ENCODE data around the gene LRRC3. TPM values are rescaled to one million over a fixed set of nuclear protein-coding genes. Genes with fewer than 3 reads are reported as not detected.

LRRC3 gene
- polyA plus RNA-seq, 6 donors from 2014 or later, result 0.12 to 2.0 (median 0.64) TPM

DNA sequence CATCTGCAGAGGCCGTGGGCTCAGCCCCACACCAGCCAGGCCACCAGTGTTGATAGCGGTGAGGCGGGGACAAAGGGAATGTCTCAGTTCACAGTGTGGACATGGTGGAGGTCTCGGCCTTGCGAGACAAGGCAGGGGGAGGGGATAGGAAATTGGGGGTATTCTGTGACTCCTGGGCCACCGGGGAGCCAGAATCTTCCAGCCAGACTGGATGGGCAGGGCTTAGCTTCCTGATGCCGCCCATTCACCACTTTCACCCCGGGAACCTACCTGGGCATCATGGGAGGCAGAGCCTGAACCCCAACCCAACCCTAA, 5.1 kb downstream of the LRRC3 start:
- no peaks in the 10 kb centered on the region for H3K36me3 Mint-ChIP-seq
- ATAC-seq (ENCODE audit: low read depth in 2 of 2) (no peak), DNase-seq (no peak)
- no peaks in the 10 kb centered on the region for H3K9me3 Mint-ChIP-seq
- peaks cover 0 to 5% (median 0%) of the 10 kb centered on the region in 3 donors for H3K27me3 Mint-ChIP-seq
- no peak overlapping the region for H3K4me3 Mint-ChIP-seq
- peaks cover 0 to 3% (median 2%) of the 10 kb centered on the region in 3 donors for H3K4me1 Mint-ChIP-seq
- H3K27ac Mint-ChIP-seq, result no peak overlapping the region

DNA sequence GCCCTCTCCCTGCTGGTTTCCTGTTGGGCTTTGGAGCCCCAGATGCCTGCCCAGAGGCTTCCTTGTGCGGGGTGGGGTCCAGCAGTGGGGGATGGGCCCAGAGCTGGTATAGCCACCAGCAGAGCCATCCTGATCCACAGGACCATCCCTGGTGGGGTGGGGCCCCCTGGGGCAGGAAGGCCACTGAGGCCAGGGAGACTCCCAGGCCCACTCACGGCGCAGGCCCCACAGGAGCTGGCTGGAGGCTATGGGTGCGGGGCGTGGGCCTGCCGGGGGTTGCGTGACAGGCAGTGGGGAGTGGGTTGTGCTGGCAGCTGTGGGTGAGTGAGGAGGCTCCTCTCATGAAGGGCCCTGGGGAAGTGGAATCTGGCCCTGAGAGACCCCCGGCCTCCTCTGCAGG, 5.7 kb downstream of the LRRC3 start:
- Mint-ChIP-seq H3K27me3 (peaks cover 0 to 5% (median 0%) of the 10 kb centered on the region in 3 donors), H3K4me3 (no peak overlapping the region), H3K27ac (no peak overlapping the region), H3K9me3 (peaks cover 0 to 4% (median 0%) of the 10 kb centered on the region in 7 donors), H3K36me3 (no peaks in the 10 kb centered on the region), H3K4me1 (peaks cover 0 to 3% (median 2%) of the 10 kb centered on the region in 3 donors)
- DNase-seq, result no peak
- no peak for ATAC-seq (ENCODE audit: low read depth in 2 of 2)

DNA sequence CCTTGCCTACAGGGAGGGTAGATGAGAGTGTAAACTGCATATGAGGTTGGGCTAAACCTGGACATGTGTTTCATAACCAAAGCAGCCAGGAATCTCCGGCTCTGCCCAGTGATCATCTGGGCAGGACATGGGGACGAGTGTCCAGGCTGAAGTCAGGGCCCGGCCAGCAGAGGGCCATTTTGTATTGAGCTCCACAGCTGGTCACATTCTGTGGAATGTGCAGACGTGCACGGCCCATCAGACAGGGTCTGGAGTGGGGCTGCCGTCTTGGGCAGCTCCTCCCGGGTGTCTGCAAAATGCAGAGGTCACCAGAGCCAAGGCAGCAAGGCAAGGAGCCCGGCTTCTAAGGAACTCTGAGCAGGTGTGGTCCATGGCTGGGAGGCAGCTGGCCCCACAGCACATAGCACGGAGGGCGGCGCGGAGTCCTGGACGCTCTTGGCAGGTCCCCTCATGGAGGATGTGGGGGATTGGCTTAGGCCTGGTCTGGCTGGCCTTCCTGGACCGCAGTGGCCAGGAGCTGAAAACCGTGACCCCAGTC, 6.2 kb downstream of the LRRC3 start:
- Mint-ChIP-seq H3K4me1 (peaks cover 0 to 2% (median 0%) of the 10 kb centered on the region in 3 donors), H3K36me3 (no peaks in the 10 kb centered on the region), H3K9me3 (peaks cover 0 to 5% (median 0%) of the 10 kb centered on the region in 7 donors), H3K27ac (no peak overlapping the region), H3K27me3 (peaks cover 0 to 5% (median 0%) of the 10 kb centered on the region in 3 donors), H3K4me3 (no peak overlapping the region)
- ATAC-seq (ENCODE audit: low read depth in 2 of 2) (no peak), DNase-seq (no peak)

DNA sequence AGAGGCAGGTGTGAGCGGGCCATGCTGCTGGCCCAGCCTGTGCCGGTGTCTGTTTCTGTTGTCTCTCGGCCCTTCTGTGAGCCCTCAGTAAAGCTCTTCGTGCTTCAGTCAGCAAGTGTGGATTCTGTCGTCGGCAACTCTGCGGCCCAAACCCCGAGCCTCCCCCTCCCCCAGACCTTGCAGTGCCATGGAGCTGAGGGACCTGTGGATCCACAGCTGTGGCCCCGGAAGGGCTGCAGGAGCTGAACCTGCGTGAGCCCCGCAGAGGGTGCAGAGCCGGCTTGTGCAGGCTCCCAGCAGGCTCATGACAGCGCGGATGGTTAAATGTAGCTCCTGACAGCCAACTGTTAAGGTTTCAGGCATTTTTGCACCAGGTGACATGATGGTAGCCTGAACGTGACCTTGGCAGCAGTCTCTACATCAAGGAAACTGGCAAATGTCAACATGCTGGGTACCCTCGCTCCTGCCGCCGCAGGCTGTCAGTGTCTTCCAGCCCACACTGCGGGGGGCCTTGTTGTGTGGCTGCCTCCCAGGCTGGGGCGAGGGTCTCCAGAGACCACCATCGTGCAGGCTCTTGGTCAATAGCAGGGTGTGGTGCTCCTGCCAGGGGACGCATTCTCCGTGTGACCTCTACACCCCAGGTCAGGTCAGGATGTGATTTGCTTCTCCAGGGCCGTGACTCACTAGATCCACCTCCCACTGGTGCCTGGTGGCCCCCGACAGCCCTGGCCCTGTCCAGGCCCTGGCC, 7.0 kb downstream of the LRRC3 start:
- Mint-ChIP-seq H3K36me3 (no peaks in the 10 kb centered on the region), H3K27ac (no peak overlapping the region), H3K4me3 (no peak overlapping the region), H3K27me3 (peaks cover 0 to 5% (median 0%) of the 10 kb centered on the region in 3 donors), H3K4me1 (peaks cover 0 to 2% (median 0%) of the 10 kb centered on the region in 3 donors), H3K9me3 (peaks cover 0 to 5% (median 0%) of the 10 kb centered on the region in 7 donors)
- DNase-seq (no peak), ATAC-seq (ENCODE audit: low read depth in 2 of 2) (no peak)

GRCh38 chr21:44462834-44463200, 7.5 kb downstream of the LRRC3 start:
- no peak overlapping the region for H3K27ac Mint-ChIP-seq
- H3K4me3 Mint-ChIP-seq, result no peak overlapping the region
- H3K36me3 Mint-ChIP-seq, result no peaks in the 10 kb centered on the region
- DNase-seq, result no peak
- no peak for ATAC-seq (ENCODE audit: low read depth in 2 of 2)
- H3K4me1 Mint-ChIP-seq, result peaks cover 0 to 2% (median 0%) of the 10 kb centered on the region in 3 donors
- peaks cover 0 to 5% (median 0%) of the 10 kb centered on the region in 3 donors for H3K27me3 Mint-ChIP-seq
- peaks cover 0 to 5% (median 0%) of the 10 kb centered on the region in 7 donors for H3K9me3 Mint-ChIP-seq

DNA sequence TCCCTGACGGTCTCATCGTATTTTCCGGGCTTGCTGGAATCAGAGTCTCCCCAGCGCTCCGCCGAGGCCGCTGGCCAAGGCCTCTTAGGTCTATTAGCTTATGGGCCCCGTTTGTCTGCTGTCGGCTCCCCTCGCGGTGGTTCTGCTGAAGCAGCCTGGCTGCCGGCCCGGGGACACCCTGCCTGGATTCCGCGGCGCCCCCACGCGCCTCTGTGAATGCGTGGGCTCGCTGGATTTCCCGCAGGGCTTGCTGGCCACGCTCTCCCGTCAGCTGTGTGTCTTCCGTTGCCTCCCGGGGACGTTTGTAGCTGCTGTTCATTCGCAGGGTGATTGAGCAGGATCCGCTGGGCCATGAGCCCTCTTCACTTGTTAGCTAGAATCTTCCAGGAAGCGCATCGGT, 8.4 kb downstream of the LRRC3 start:
- H3K9me3 Mint-ChIP-seq, result peaks cover 0 to 5% (median 0%) of the 10 kb centered on the region in 7 donors
- H3K4me1 Mint-ChIP-seq, result peaks cover 0 to 2% (median 0%) of the 10 kb centered on the region in 3 donors
- H3K36me3 Mint-ChIP-seq, result no peaks in the 10 kb centered on the region
- H3K27me3 Mint-ChIP-seq, result peaks cover 0 to 5% (median 0%) of the 10 kb centered on the region in 3 donors
- DNase-seq, result no peak
- ATAC-seq (ENCODE audit: low read depth in 2 of 2), result no peak
- H3K4me3 Mint-ChIP-seq, result no peak overlapping the region
- no peak overlapping the region for H3K27ac Mint-ChIP-seq

GRCh38 chr21:44464351-44464750, 9.0 kb downstream of the LRRC3 start:
- Mint-ChIP-seq H3K27ac (no peak overlapping the region), H3K9me3 (peaks cover 0 to 5% (median 0%) of the 10 kb centered on the region in 7 donors), H3K4me3 (no peak overlapping the region), H3K36me3 (no peaks in the 10 kb centered on the region), H3K4me1 (peaks cover 0 to 2% (median 0%) of the 10 kb centered on the region in 3 donors), H3K27me3 (peaks cover 0 to 5% (median 0%) of the 10 kb centered on the region in 3 donors)
- DNase-seq (no peak), ATAC-seq (ENCODE audit: low read depth in 2 of 2) (no peak)

DNA sequence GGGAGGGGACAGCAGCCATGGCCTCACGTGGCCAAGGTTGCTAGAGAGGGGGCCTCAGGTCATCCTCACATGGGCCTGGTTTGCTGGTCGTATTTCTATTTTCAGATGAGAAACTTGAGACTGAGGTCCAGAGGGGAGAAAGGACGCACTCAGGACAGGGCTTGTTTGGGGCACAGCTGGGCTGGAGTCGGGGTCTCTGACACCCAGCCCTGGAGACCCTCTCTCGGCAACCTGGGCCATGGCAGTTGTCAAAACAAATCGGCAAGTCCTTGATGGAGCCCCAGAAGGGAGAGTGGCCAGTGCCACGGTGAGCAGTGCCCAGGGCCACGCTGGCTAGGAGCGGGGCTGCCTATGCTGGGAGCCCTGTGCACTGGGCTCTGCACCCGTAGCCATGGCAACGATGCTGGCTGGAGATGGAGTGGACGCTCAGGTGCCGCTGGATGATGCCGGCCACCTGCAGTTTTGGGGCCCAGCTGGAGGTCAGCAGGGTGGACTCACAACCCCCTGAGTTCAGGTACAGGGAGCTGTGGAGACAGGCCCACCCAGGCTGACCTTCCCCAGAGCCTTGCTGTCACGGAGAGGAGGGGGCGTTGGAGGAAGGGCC, 11.1 kb downstream of the LRRC3 start:
- H3K27ac Mint-ChIP-seq, result peak overlapping the region in 1 of 6 donors; percentile 47
- ATAC-seq (ENCODE audit: low read depth in 2 of 2) (no peak), DNase-seq (no peak)
- peaks cover 0 to 5% (median 0%) of the 10 kb centered on the region in 7 donors for H3K9me3 Mint-ChIP-seq
- H3K4me1 Mint-ChIP-seq, result peaks cover 0 to 2% (median 0%) of the 10 kb centered on the region in 3 donors
- H3K4me3 Mint-ChIP-seq, result no peak overlapping the region
- peaks cover 0 to 5% (median 3%) of the 10 kb centered on the region in 3 donors for H3K27me3 Mint-ChIP-seq
- H3K36me3 Mint-ChIP-seq, result no peaks in the 10 kb centered on the region

GRCh38 chr21:44466996-44467858, 11.9 kb downstream of the LRRC3 start:
- no peaks in the 10 kb centered on the region for H3K36me3 Mint-ChIP-seq
- peaks cover 0 to 2% (median 0%) of the 10 kb centered on the region in 3 donors for H3K4me1 Mint-ChIP-seq
- peaks cover 0 to 5% (median 3%) of the 10 kb centered on the region in 3 donors for H3K27me3 Mint-ChIP-seq
- peak overlapping the region in 1 of 6 donors; percentile 85 for H3K27ac Mint-ChIP-seq
- no peak overlapping the region for H3K4me3 Mint-ChIP-seq
- DNase-seq, result no peak
- H3K9me3 Mint-ChIP-seq, result peaks cover 0 to 5% (median 0%) of the 10 kb centered on the region in 7 donors
- ATAC-seq (ENCODE audit: low read depth in 2 of 2), result no peak

GRCh38 chr21:44467859-44468195, 12.5 kb downstream of the LRRC3 start:
- H3K27ac Mint-ChIP-seq, result no peak overlapping the region
- no peaks in the 10 kb centered on the region for H3K36me3 Mint-ChIP-seq
- peaks cover 0 to 2% (median 0%) of the 10 kb centered on the region in 3 donors for H3K4me1 Mint-ChIP-seq
- peaks cover 0 to 5% (median 0%) of the 10 kb centered on the region in 7 donors for H3K9me3 Mint-ChIP-seq
- DNase-seq (no peak), ATAC-seq (ENCODE audit: low read depth in 2 of 2) (no peak)
- peaks cover 0 to 5% (median 3%) of the 10 kb centered on the region in 3 donors for H3K27me3 Mint-ChIP-seq
- H3K4me3 Mint-ChIP-seq, result no peak overlapping the region

GRCh38 chr21:44471341-44471740, 16.0 kb downstream of the LRRC3 start:
- Mint-ChIP-seq H3K4me3 (no peak overlapping the region), H3K36me3 (no peaks in the 10 kb centered on the region), H3K27ac (no peak overlapping the region), H3K4me1 (no peaks in the 10 kb centered on the region), H3K27me3 (peaks cover 0 to 3% (median 0%) of the 10 kb centered on the region in 3 donors), H3K9me3 (no peaks in the 10 kb centered on the region)
- ATAC-seq (ENCODE audit: low read depth in 2 of 2) (no peak), DNase-seq (no peak)

DNA sequence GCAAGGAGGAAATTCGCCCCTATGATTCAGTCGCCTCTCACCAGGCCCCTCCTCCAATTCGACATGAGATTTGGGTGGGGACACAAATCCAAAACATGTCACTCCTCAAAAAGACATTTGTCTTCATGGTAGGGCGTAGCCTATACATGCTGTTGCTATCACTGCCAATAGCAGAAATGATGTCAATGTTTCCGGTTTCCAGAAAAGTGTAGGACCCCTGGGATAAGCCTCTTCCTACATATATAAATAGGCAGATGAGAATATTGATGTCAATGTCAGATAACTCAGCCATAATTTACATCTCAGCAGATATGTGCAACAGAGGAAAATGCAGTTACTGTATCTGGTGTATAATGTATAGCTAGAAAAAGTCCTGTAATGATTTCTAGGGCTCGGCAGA, 16.7 kb downstream of the LRRC3 start:
- ATAC-seq (ENCODE audit: low read depth in 2 of 2), result no peak
- H3K4me1 Mint-ChIP-seq, result no peaks in the 10 kb centered on the region
- DNase-seq, result no peak
- H3K36me3 Mint-ChIP-seq, result no peaks in the 10 kb centered on the region
- H3K27me3 Mint-ChIP-seq, result peaks cover 0 to 3% (median 0%) of the 10 kb centered on the region in 3 donors
- H3K27ac Mint-ChIP-seq, result peak overlapping the region in 1 of 6 donors; percentile 14
- no peak overlapping the region for H3K4me3 Mint-ChIP-seq
- H3K9me3 Mint-ChIP-seq, result no peaks in the 10 kb centered on the region

DNA sequence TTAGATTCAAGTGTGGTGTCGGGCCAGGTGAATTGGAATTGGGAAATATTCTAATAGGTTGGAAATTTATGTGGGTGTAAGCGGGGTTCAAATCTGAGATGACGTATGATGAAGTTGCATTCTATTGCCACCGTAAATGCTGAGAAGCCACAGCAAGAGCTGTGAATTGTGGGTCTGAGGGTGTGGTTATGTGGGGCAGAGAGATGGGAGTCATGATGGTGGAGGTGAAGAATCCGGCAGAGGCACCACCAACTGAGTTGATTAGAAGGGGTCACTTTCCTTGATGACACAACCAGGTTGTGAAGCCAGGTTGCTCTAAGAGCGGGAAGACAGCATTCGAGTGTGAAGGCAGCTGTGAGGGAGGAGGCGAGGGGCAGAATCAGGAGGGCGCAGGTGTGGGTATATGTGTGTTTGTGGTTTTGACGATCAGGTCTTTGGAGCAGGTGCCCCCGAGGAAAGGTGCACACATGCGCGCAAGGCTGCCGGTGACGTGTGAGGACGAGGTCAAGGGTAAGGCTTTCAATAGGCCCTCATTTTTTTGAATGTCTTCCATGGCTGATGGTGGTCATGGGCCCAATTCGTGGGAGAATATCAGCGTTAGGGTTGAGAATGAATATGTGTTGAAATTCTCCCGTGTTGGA, 18.7 kb downstream of the LRRC3 start:
- no peak overlapping the region for H3K27ac Mint-ChIP-seq
- H3K27me3 Mint-ChIP-seq, result peaks cover 0 to 3% (median 0%) of the 10 kb centered on the region in 3 donors
- no peaks in the 10 kb centered on the region for H3K9me3 Mint-ChIP-seq
- H3K4me3 Mint-ChIP-seq, result no peak overlapping the region
- DNase-seq (no peak), ATAC-seq (ENCODE audit: low read depth in 2 of 2) (no peak)
- peaks cover 0 to 4% (median 3%) of the 10 kb centered on the region in 3 donors for H3K4me1 Mint-ChIP-seq
- no peaks in the 10 kb centered on the region for H3K36me3 Mint-ChIP-seq

Measured in naive B cell (primary cell).